ENCODE data around the gene FIGN. TPM values are rescaled to one million over a fixed set of nuclear protein-coding genes. Genes with fewer than 3 reads are reported as not detected.

The FIGN gene
- total and polyA plus RNA-seq, 2 donors (not counting 3 experiments of a cell fraction or from before 2014, with no cell fraction given): 1.8 to 8.1 TPM

DNA sequence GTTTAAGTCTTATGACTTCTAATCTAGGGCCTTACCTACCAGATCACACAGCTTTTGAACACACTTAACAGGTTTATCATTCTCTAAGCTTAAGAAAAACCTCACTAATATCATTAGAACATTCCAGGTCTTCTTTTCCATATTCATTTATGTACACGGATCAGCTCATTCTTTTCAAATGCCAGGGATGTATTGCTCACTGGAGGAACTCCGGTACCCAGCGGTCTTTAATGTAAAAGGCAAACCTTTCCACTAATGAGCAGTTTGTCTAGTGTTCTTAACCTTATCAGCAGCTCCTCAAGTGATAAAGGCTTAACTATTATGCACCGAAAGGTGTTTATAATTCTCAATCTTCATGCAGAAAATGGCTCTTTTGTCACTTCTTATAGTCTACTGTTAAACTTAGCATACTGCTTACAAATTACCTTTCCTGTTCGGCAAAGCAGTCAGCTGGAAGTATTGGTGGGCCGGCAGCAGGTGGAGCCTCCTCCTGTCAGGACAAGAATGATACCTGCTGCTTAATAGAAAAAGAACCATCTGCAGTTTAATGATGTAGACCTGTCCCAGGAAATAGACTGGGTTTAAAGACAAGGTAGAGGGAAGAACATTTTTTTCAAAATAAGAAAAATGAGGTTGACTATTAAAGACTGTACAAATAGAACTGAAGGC, 142.7 kb downstream of the FIGN start:
- FAIRE-seq (no peak), DNase-seq (ENCODE audit: low read depth, low spot score) (no peak)
- Histone ChIP-seq H3K9me1 (replicated peaks; ENCODE audit: control insufficient read depth, extremely low read depth, insufficient read depth, low read length) (no peaks in the 10 kb centered on the region), H3K27ac (ENCODE audit: insufficient read depth, low read depth, low read length) (no peak overlapping the region), H3K4me1 (ENCODE audit: control insufficient read depth, extremely low read depth, insufficient read depth, low read length) (no peaks in the 10 kb centered on the region), H3K27me3 (ENCODE audit: control insufficient read depth in 2 of 2, insufficient read depth in 2 of 2, low read length in 2 of 2) (no peaks in the 10 kb centered on the region), H3K4me3 (replicated peaks in 1 of 3; ENCODE audit: insufficient read depth in 1 of 3, low read depth in 1 of 3, low read length in 3 of 3) (no peak overlapping the region), H2AFZ (ENCODE audit: low read depth, low read length) (no peak overlapping the region), H3K4me2 (ENCODE audit: insufficient read depth, low read length) (no peak overlapping the region), H3K9ac (replicated peaks; ENCODE audit: extremely low read depth, insufficient read depth, low read length) (no peak overlapping the region), H3K79me2 (ENCODE audit: control insufficient read depth, insufficient read depth, low read length) (no peaks in the 10 kb centered on the region), H3K36me3 (ENCODE audit: control insufficient read depth in 2 of 2, extremely low read depth in 1 of 2, insufficient read depth in 2 of 2, low read length in 2 of 2) (no peaks in the 10 kb centered on the region), H3K9me3 (replicated peaks; ENCODE audit: control insufficient read depth, insufficient read depth, low read length) (no peaks in the 10 kb centered on the region), H4K20me1 (replicated peaks; ENCODE audit: control insufficient read depth, extremely low read depth, insufficient read depth, low read length) (no peaks in the 10 kb centered on the region)
- TF ChIP-seq FOS (IDR thresholded peaks at IDR 0.05; ENCODE audit: borderline replicate concordance, insufficient read depth, low read length) (no peak), GATA2 (IDR thresholded peaks at IDR 0.05; ENCODE audit: insufficient read depth, insufficient read length, low read depth, low read length) (no peak), EZH2 (IDR thresholded peaks at IDR 0.05; ENCODE audit: borderline replicate concordance, low read depth, low read length, severe bottlenecking) (no peak), MYC (IDR thresholded peaks at IDR 0.05; ENCODE audit: low read depth, low read length) (no peak), POLR2AphosphoS5 (IDR thresholded peaks at IDR 0.05; ENCODE audit: insufficient read depth, low read depth, low read length) (no peak), POLR2A (IDR thresholded peaks at IDR 0.05; ENCODE audit: low read depth, low read length) (no peak), JUN (IDR thresholded peaks at IDR 0.05; ENCODE audit: borderline replicate concordance, insufficient read depth, insufficient read length, low read depth) (no peak)
- TF ChIP-seq, protein P1, sequence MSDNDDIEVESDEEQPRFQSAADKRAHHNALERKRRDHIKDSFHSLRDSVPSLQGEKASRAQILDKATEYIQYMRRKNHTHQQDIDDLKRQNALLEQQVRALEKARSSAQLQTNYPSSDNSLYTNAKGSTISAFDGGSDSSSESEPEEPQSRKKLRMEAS (IDR thresholded peaks at IDR 0.05; ENCODE audit: insufficient read depth, insufficient read length): no peak
- TF ChIP-seq, protein P2, sequence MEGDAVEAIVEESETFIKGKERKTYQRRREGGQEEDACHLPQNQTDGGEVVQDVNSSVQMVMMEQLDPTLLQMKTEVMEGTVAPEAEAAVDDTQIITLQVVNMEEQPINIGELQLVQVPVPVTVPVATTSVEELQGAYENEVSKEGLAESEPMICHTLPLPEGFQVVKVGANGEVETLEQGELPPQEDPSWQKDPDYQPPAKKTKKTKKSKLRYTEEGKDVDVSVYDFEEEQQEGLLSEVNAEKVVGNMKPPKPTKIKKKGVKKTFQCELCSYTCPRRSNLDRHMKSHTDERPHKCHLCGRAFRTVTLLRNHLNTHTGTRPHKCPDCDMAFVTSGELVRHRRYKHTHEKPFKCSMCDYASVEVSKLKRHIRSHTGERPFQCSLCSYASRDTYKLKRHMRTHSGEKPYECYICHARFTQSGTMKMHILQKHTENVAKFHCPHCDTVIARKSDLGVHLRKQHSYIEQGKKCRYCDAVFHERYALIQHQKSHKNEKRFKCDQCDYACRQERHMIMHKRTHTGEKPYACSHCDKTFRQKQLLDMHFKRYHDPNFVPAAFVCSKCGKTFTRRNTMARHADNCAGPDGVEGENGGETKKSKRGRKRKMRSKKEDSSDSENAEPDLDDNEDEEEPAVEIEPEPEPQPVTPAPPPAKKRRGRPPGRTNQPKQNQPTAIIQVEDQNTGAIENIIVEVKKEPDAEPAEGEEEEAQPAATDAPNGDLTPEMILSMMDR (IDR thresholded peaks at IDR 0.05; ENCODE audit: extremely low read depth in 1 of 2, insufficient read depth in 1 of 2, low read depth in 1 of 2, low read length in 2 of 2): no peak
- CTCF ChIA-PET: interaction anchor here (1.3 to 1.8 kb wide), 5 partner anchors 15 to 36 kb away, joined by 3 to 6 read pairs (median 4); no protein-coding TSS in a partner anchor
- intact Hi-C loops (cut with micrococcal nuclease): no loop called here
- BruUV-seq (replicated peaks): no TSS peak
- POLR2A ChIA-PET: no interaction called here
- dilution Hi-C loops (cut with MboI; ENCODE audit: extremely low pct_ligation_motif_present, low sequenced_read_pairs): no loop called here
